ENCODE results near the gene SLFN12. TPM values are rescaled to one million over a fixed set of nuclear protein-coding genes. Genes with fewer than 3 reads are reported as not detected.

SLFN12 gene
- total RNA-seq, 1 donor from 2014 or later: 13.3 TPM

DNA sequence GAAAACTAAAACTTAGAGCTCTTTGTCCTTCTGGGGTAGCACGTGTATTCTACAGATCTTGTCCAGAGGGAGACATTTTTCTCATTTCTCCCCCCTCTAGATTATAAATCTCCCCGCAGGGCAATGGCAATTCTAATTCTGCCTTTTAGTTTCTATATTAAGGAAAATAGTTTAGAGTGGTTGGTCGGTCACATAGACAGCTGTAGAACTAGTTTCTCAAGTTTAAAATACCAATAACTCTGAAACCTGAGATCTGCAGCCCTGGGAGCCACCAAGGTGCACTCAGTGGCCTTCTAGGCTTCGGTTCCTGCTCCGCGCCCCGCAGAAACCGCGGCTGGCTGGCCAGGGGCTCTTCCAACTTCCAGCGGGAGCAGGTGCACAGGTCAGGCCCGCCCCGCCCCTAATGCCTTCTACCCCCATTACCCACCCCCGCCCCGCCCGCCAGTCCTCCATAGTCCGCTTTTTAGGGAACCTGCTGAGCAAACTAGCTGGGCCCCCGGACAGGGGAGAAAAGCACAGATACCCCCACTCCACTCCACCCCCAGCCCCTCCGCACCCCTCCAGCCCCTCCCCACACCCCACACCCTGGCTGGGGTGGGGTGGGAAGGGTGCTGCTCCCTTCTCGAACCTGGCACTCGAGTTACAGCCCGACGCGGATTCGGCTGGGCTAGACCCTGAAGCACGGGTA is 59.3 kb downstream of the SLFN12 start:
- no peak for TF ChIP-seq CTCF (conservative IDR thresholded peaks at IDR 0.05; ENCODE audit: low read depth, low read length)
- peak overlapping the region; percentile 54 for H3K4me3 ChIP-seq (ENCODE audit: low read depth, low read length)
- DNase-seq (ENCODE audit: low read depth): no peak

- no peak for TF ChIP-seq CTCF (conservative IDR thresholded peaks at IDR 0.05; ENCODE audit: low read depth, low read length)
- H3K4me3 ChIP-seq (ENCODE audit: low read depth, low read length): no peak overlapping the region
- no peak for DNase-seq (ENCODE audit: low read depth)
Observed at GRCh38 chr17:35371934-35372333, 60.4 kb downstream of the SLFN12 start.

- no peak for DNase-seq (ENCODE audit: low read depth)
- H3K4me3 ChIP-seq (ENCODE audit: low read depth, low read length): no peak overlapping the region
- no peak for TF ChIP-seq CTCF (conservative IDR thresholded peaks at IDR 0.05; ENCODE audit: low read depth, low read length)
Observed at GRCh38 chr17:35368081-35368830, 64.0 kb downstream of the SLFN12 start.

DNA sequence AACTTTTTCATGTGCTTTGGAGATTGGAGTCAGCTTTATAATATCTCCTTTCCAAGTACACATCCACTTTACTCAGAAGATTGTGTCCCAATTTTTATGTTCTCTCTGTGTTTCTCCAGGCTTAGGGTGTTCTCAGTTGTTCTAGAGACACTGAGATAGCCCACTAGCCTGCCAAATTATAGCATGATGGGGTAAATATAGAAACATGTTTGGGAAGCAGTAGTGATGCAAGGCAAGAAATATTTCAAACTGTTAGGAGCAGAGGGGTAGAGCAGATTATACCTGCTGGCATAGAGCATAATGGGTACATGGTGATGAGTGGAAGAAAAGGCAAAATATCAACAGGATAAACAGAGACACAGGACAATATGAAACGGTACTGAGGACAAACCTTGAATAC is 71.3 kb downstream of the SLFN12 start:
- H3K4me3 ChIP-seq (ENCODE audit: low read depth, low read length): no peak overlapping the region
- TF ChIP-seq CTCF (conservative IDR thresholded peaks at IDR 0.05; ENCODE audit: low read depth, low read length): no peak
- no peak for DNase-seq (ENCODE audit: low read depth)

Other genes with a start within 250 kb of the SLFN12 start
- gene SLC35G3, start 238.1 kb downstream of the SLFN12 start, total RNA-seq: not detected in 2 replicates
- gene SLFN5, start 189.4 kb downstream of the SLFN12 start, total RNA-seq: 15.6 and 28.8 TPM in 2 replicates
- 2.1 and 2.8 TPM in 2 replicates for gene SLFN11, start 58.9 kb downstream of the SLFN12 start, total RNA-seq
- gene SLFN13, start 16.3 kb upstream of the SLFN12 start, total RNA-seq: 9.9 and 15.3 TPM in 2 replicates
- gene SLFN12L, start 105.2 kb upstream of the SLFN12 start, total RNA-seq: not detected in 2 replicates
- not detected in 2 replicates for gene SLFN14, start 128.3 kb upstream of the SLFN12 start, total RNA-seq
- gene PEX12, start 146.1 kb upstream of the SLFN12 start, total RNA-seq: 2.0 and 4.2 TPM in 2 replicates
- 134 and 142 TPM in 2 replicates for gene AP2B1, start 154.8 kb upstream of the SLFN12 start, total RNA-seq

Data from epithelial cell of proximal tubule (primary cell).